Endothelial cell of umbilical vein (primary cell): ENCODE measurements around the gene PIMREG. TPM values are rescaled to one million over a fixed set of nuclear protein-coding genes. Genes with fewer than 3 reads are reported as not detected.
A peak's percentile ranks its signal among the peaks of the same experiment; 100 is the strongest.

Source experiments
- BruUV-seq: library from RNA; stranded (reverse); fragments of 400-500 nt; replicated peaks from 2 replicates; lab custom pipeline; 2021; lab: Mats Ljungman, UMichigan
- CTCF ChIA-PET: fragments of 300-600, 350-600 bp; sonication (Branson Sonifier 250); formaldehyde crosslinking; loops from one replicate; lab custom pipeline; 2021; ENCODE audit warnings: antibody characterized with exemption, inconsistent platforms; lab: Charles Lee
- POLR2A ChIA-PET: fragments of 300-600, 350-600 bp; sonication (Branson Sonifier 250); formaldehyde crosslinking; loops from one replicate; lab custom pipeline; 2021; ENCODE audit warnings: antibody characterized with exemption, inconsistent platforms; lab: Charles Lee
- DNase-seq: peaks from one replicate; pipeline ENCODE4 v3.0.0-alpha.2; 2011; ENCODE audit warnings: low read depth, low spot score
- FAIRE-seq: peaks from 2 replicates; lab custom pipeline; 2011; peaks lifted over from hg19 to GRCh38; lab: Jason Lieb, UNC
- H2AFZ ChIP-seq: 2 replicates; pipeline ENCODE4 v1.6.0; 2012; ENCODE audit warnings: low read depth, low read length, control low read depth, inconsistent platforms
- H3K27ac ChIP-seq: 2 replicates; pipeline ENCODE4 v1.5.1; 2011; ENCODE audit warnings: low read depth, mild to moderate bottlenecking, control low read depth, low read length, moderate library complexity; ENCODE audit not compliant: insufficient read depth
- H3K27me3 ChIP-seq, 2 experiments: 2 replicates each; pipeline versions ENCODE4 v1.6.0 to v1.6.1; 2011; ENCODE audit warnings: low read length in 2 of 2, mixed read lengths in 1 of 2; ENCODE audit not compliant: control insufficient read depth in 2 of 2, insufficient read depth in 2 of 2
- H3K36me3 ChIP-seq, 2 experiments: 2 replicates in 1 of 2; 3 replicates in 1 of 2; pipeline ENCODE4 v1.5.1; 2011; ENCODE audit warnings: low read length in 2 of 2, mild to moderate bottlenecking in 1 of 2, moderate library complexity in 1 of 2; ENCODE audit not compliant: control insufficient read depth in 2 of 2, insufficient read depth in 2 of 2; ENCODE audit errors: extremely low read depth in 1 of 2
- H3K4me1 ChIP-seq: 3 replicates; pipeline ENCODE4 v1.5.1; 2011; ENCODE audit warnings: mild to moderate bottlenecking, low read length; ENCODE audit not compliant: control insufficient read depth, insufficient read depth; ENCODE audit errors: extremely low read depth
- H3K4me2 ChIP-seq: 2 replicates; pipeline ENCODE4 v1.6.1; 2011; ENCODE audit warnings: low read length, control low read depth, mixed read lengths; ENCODE audit not compliant: insufficient read depth
- H3K4me3 ChIP-seq, 3 experiments: fragments of 200-600 bp in 1 of 3; sonication (generic), shearing (Covaris generic) in 1 of 3; replicated peaks in 1 of 3; 2 replicates each; pipeline ENCODE4 v1.5.1; 2011 to 2016; ENCODE audit warnings: control low read depth in 3 of 3, low read length in 3 of 3, mild to moderate bottlenecking in 2 of 3, inconsistent platforms in 1 of 3, low read depth in 1 of 3, moderate library complexity in 1 of 3; ENCODE audit not compliant: insufficient read depth in 1 of 3
- H3K79me2 ChIP-seq: 2 replicates; pipeline ENCODE4 v1.6.0; 2012; ENCODE audit warnings: low read length, inconsistent platforms; ENCODE audit not compliant: control insufficient read depth, insufficient read depth
- H3K9ac ChIP-seq: replicated peaks from 2 replicates; pipeline ENCODE3; 2011; ENCODE audit warnings: low read length, control low read depth; ENCODE audit not compliant: insufficient read depth; ENCODE audit errors: extremely low read depth
- H3K9me1 ChIP-seq: replicated peaks from 3 replicates; pipeline ENCODE4 v1.6.0; 2011; ENCODE audit warnings: mild to moderate bottlenecking, low read length; ENCODE audit not compliant: control insufficient read depth, insufficient read depth; ENCODE audit errors: extremely low read depth
- H3K9me3 ChIP-seq: replicated peaks from 2 replicates; pipeline ENCODE4 v1.5.1; 2012; ENCODE audit warnings: low read length, inconsistent platforms; ENCODE audit not compliant: control insufficient read depth, insufficient read depth
- H4K20me1 ChIP-seq: replicated peaks from 2 replicates; pipeline ENCODE3; 2011; ENCODE audit warnings: mild to moderate bottlenecking, low read length; ENCODE audit not compliant: control insufficient read depth, insufficient read depth; ENCODE audit errors: extremely low read depth
- CTCF ChIP-seq, 2 donors: IDR thresholded peaks; 1 replicate in 1 of 2; 2 replicates in 1 of 2; pipeline ENCODE4 v1.5.1; 2011; ENCODE audit warnings: low read length in 2 of 2, mild to moderate bottlenecking in 2 of 2, moderate library complexity in 2 of 2, control low read depth in 1 of 2, inconsistent platforms in 1 of 2, low read depth in 1 of 2; ENCODE audit not compliant: insufficient read depth in 1 of 2; ENCODE audit errors: extremely low read depth in 1 of 2
- EZH2 ChIP-seq: IDR thresholded peaks from 2 replicates; pipeline ENCODE4 v1.6.1; 2012; ENCODE audit warnings: borderline replicate concordance, low read depth, mild to moderate bottlenecking, moderate library complexity, low read length, inconsistent platforms; ENCODE audit not compliant: severe bottlenecking
- FOS ChIP-seq: IDR thresholded peaks from 2 replicates; pipeline ENCODE4 v1.6.1; 2011; ENCODE audit warnings: mild to moderate bottlenecking, low read length, moderate library complexity, borderline replicate concordance; ENCODE audit not compliant: insufficient read depth
- GATA2 ChIP-seq: IDR thresholded peaks from 2 replicates; pipeline ENCODE4 v1.7.0; 2011; ENCODE audit warnings: low read depth, mild to moderate bottlenecking, moderate library complexity, mixed read lengths, low read length; ENCODE audit not compliant: insufficient read length, insufficient read depth
- JUN ChIP-seq: IDR thresholded peaks from 2 replicates; pipeline ENCODE4 v1.6.1; 2011; ENCODE audit warnings: borderline replicate concordance, low read depth; ENCODE audit not compliant: insufficient read length, insufficient read depth
- MAX ChIP-seq: IDR thresholded peaks from 2 replicates; pipeline ENCODE4 v1.6.1; 2011; ENCODE audit not compliant: insufficient read depth, insufficient read length
- MYC ChIP-seq: IDR thresholded peaks from one replicate; pipeline ENCODE4 v1.6.1; 2011; ENCODE audit warnings: mild to moderate bottlenecking, low read depth, low read length
- dilution Hi-C: fragments of 300-500 bp; cut with MboI; formaldehyde crosslinking; loops from one replicate; pipeline ENCODE4 v1.15.0; 2019; ENCODE audit warnings: low sequenced_read_pairs; ENCODE audit not compliant: extremely low pct_ligation_motif_present
- intact Hi-C: fragments of 100-400 bp; cut with micrococcal nuclease; formaldehyde crosslinking; loops from one replicate; pipeline ENCODE4 v1.10.0; 2022
- polyA plus RNA-seq, 4 experiments: library from polyadenylated mRNA; depleted of rRNA in 3 of 4; stranded (reverse) in 3 of 4; unstranded in 1 of 4; fragments of >200 nt; gene quantifications; 2 replicates each; pipeline versions ENCODE4 v1.2.1 to v1.2.3, GENCODE V29; 2011 to 2012; ENCODE audit warnings: missing spikeins in 1 of 4
- total RNA-seq: library from RNA; stranded (reverse); gene quantifications from 2 replicates; pipeline ENCODE4 v1.2.3, GENCODE V29; 2021

PIMREG gene
- total and polyA plus RNA-seq, 2 donors (not counting 3 experiments of a cell fraction or from before 2014, with no cell fraction given): 26.3 to 37.7 TPM

GRCh38 chr17:6421700-6422604, 22.3 kb upstream of the PIMREG start:
- no peak overlapping the region for H3K27ac ChIP-seq
- no peaks in the 10 kb centered on the region for H3K27me3 ChIP-seq
- H2AFZ ChIP-seq: no peak overlapping the region
- FAIRE-seq: peak; percentile 91
- H3K4me3 ChIP-seq: no peak overlapping the region
- dilution Hi-C loops (no loop called here), intact Hi-C loops (loop anchor here (1.0 to 5.0 kb wide), 4 partner anchors 635 to 835 kb away; no protein-coding TSS in a partner anchor)
- no peak for TF ChIP-seq FOS
- no peak for TF ChIP-seq JUN
- peak; percentile 80 to 81 for TF ChIP-seq CTCF (IDR thresholded peaks at IDR 0.05; ENCODE audit: extremely low read depth in 1 of 2, insufficient read depth in 1 of 2, low read depth in 1 of 2, low read length in 2 of 2)
- TF ChIP-seq MYC: no peak
- TF ChIP-seq GATA2: no peak
- TF ChIP-seq MAX: no peak
- TF ChIP-seq EZH2: no peak
- CTCF ChIA-PET: interaction anchor here (0.6 to 6.2 kb wide), 15 partner anchors 9 to 1173 kb away, joined by 3 to 93 read pairs (median 5); partner anchors contain the start of gene NLRP1
- H3K4me1 ChIP-seq: no peaks in the 10 kb centered on the region
- no peak overlapping the region for H3K4me2 ChIP-seq
- H3K79me2 ChIP-seq: no peaks in the 10 kb centered on the region
- H3K9me3 ChIP-seq: no peaks in the 10 kb centered on the region
- H3K36me3 ChIP-seq: no peaks in the 10 kb centered on the region
- H3K9me1 ChIP-seq: no peaks in the 10 kb centered on the region
- no peaks in the 10 kb centered on the region for H4K20me1 ChIP-seq
- no peak overlapping the region for H3K9ac ChIP-seq
- no TSS peak for BruUV-seq
- POLR2A ChIA-PET: no interaction called here
- DNase-seq: peak; percentile 51
